Nephron progenitor cell (in vitro differentiated cells): ENCODE data around the gene ZNF438.

Source experiments
- DNase-seq: peaks from one replicate; pipeline ENCODE4 v3.0.0; 2021
- H3K27ac Mint-ChIP-seq: 2 replicates; pipeline ENCODE4 v1.8.0; 2021; ENCODE audit warnings: mild to moderate bottlenecking, moderate library complexity, mixed read lengths
- H3K27me3 Mint-ChIP-seq: 2 replicates; pipeline ENCODE4 v1.8.0; 2021; ENCODE audit warnings: mild to moderate bottlenecking, low read depth, mixed read lengths; ENCODE audit not compliant: poor library complexity
- H3K36me3 Mint-ChIP-seq: 2 replicates; pipeline ENCODE4 v1.8.0; 2021; ENCODE audit warnings: low read depth, mixed read lengths
- H3K4me1 Mint-ChIP-seq: 2 replicates; pipeline ENCODE4 v1.8.0; 2021; ENCODE audit warnings: mixed read lengths
- H3K4me3 Mint-ChIP-seq: 2 replicates; pipeline ENCODE4 v1.8.0; 2021; ENCODE audit warnings: mild to moderate bottlenecking, moderate library complexity, mixed read lengths
- H3K9me3 Mint-ChIP-seq: 2 replicates; pipeline ENCODE4 v1.8.0; 2021; ENCODE audit warnings: mild to moderate bottlenecking, moderate library complexity, mixed read lengths
- TF ChIP-seq, protein P1 (sequence below): fragments of 200-600 bp; sonication (generic); IDR thresholded peaks from 2 replicates; pipeline ENCODE4 v1.5.0; 2021; ENCODE audit warnings: antibody characterized with exemption

The ZNF438 gene

DNA sequence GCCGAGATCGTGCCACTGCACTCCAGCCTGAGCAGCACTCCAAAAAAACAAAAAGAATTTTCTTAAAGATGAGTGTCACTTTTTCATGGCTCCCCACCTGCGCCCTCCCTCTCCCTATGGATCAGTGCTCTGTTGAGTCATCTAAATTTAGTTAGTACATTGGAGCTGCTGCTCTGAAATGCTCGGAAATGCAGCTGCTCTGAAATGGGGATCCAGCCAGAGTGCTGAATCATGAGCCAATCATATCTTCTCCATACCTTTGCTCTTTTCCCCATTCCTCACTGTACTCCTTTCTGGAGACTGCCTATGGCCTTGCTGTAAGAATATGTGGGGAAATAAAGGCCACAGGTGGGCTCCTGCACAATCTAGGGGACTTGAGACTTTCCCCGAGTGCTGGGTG is 188.8 kb downstream of the ZNF438 start:
- H3K4me1 Mint-ChIP-seq, result peaks cover 23% of the 10 kb centered on the region
- H3K9me3 Mint-ChIP-seq, result peaks cover 6% of the 10 kb centered on the region
- H3K36me3 Mint-ChIP-seq, result peaks cover 5% of the 10 kb centered on the region
- H3K27ac Mint-ChIP-seq, result no peak overlapping the region
- no peak for DNase-seq
- no peaks in the 10 kb centered on the region for H3K27me3 Mint-ChIP-seq
- TF ChIP-seq, protein P1, sequence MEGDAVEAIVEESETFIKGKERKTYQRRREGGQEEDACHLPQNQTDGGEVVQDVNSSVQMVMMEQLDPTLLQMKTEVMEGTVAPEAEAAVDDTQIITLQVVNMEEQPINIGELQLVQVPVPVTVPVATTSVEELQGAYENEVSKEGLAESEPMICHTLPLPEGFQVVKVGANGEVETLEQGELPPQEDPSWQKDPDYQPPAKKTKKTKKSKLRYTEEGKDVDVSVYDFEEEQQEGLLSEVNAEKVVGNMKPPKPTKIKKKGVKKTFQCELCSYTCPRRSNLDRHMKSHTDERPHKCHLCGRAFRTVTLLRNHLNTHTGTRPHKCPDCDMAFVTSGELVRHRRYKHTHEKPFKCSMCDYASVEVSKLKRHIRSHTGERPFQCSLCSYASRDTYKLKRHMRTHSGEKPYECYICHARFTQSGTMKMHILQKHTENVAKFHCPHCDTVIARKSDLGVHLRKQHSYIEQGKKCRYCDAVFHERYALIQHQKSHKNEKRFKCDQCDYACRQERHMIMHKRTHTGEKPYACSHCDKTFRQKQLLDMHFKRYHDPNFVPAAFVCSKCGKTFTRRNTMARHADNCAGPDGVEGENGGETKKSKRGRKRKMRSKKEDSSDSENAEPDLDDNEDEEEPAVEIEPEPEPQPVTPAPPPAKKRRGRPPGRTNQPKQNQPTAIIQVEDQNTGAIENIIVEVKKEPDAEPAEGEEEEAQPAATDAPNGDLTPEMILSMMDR, result no peak
- H3K4me3 Mint-ChIP-seq, result no peak overlapping the region

DNA sequence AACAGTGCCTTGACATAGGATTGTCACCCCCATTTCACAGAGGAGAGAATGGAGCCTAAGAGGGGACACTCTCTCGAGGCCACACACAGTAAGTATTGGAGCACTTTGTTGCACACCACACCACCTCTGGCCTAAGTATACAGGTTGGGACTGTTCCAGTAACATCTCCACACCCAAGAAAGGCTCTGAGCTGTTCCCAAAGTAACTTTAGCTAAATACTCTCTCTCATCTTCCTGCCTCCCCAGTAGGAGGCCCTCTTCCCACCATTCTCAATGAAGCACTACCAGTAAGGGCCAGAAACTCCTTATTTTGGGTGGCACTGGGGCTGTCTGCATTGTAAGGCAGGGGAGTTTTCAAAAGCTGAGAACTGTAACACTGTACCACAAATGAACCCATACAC is 189.5 kb downstream of the ZNF438 start:
- H3K4me3 Mint-ChIP-seq, result no peak overlapping the region
- no peak overlapping the region for H3K27ac Mint-ChIP-seq
- H3K4me1 Mint-ChIP-seq, result peaks cover 23% of the 10 kb centered on the region
- no peaks in the 10 kb centered on the region for H3K27me3 Mint-ChIP-seq
- no peak for DNase-seq
- TF ChIP-seq, protein P1, result no peak
- peaks cover 12% of the 10 kb centered on the region for H3K9me3 Mint-ChIP-seq
- H3K36me3 Mint-ChIP-seq, result peaks cover 5% of the 10 kb centered on the region

DNA sequence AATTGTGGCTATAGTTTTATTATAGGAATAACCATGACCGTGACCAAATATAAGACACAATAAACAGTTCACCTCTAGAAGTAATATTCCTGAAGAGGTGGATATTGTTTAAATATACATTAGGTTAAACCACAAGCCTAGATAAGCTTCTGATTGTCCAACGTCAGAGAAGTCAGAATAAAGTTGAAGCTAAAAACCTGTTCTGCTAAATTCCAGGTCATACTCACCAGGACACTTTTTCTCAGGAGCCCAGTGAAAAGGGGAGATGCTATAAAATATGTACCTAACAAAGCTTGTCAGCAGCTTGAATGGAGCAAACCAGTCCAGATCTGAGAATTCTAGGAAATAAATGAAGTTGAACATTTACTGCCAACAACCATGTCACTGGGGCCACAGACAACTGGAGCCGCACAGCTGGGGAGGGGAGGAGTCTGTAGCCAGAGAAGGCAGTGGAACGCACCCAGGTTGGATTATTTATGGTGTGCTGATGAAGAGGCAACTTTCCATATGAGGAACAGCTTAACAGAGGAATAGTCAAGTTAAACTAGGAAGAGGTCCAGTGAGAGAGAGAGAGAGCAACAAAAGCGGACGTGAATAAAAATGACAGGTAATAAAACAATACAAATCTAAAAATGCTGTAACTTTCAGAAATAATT is 191.1 kb downstream of the ZNF438 start:
- TF ChIP-seq, protein P1, result no peak
- DNase-seq, result peak; percentile 24
- Mint-ChIP-seq H3K4me1 (peaks cover 32% of the 10 kb centered on the region), H3K27ac (no peak overlapping the region), H3K27me3 (no peaks in the 10 kb centered on the region), H3K4me3 (no peak overlapping the region), H3K36me3 (no peaks in the 10 kb centered on the region), H3K9me3 (peaks cover 20% of the 10 kb centered on the region)

DNA sequence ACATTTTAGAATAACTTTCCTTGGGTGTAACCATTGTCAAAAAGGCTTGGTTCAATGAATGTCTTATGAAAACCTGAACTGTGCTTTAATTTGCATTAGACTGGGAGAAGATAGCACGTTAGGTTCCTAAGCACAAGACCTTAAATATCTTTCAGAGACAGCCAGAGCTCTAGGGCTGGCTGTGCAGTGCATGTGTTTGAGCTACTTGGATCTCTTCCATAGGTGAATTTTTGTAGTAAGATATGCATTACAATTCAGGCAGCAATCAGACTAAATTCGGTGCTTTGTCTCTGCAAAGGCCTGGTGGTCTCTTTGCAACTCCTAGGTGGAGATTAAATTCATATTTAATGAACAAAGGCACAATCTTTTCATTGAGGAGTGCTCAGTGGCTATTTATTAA is 192.0 kb downstream of the ZNF438 start:
- Mint-ChIP-seq H3K27ac (peak overlapping the region; percentile 12), H3K9me3 (peaks cover 20% of the 10 kb centered on the region), H3K36me3 (no peaks in the 10 kb centered on the region), H3K4me3 (no peak overlapping the region), H3K27me3 (no peaks in the 10 kb centered on the region), H3K4me1 (peaks cover 32% of the 10 kb centered on the region)
- TF ChIP-seq, protein P1, result no peak
- no peak for DNase-seq

DNA sequence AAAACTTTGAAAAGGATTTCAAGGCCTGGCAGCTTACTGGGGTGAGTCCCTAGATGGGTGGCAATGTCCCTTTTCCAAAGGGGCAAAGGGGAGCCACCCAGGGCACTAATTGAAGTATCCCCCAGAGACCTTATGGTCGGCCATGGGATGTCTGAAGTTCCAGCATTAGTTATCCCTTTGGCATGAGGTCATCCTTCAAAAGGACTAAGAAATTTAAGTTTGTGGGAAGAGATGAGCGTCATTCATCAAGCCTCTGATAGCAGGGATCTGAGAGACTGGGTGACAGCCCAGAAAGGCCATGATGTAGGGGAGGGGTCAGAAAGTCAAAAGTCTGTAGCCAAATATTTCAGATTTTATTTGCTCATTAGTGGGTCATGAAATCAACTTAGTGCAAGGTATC is 195.3 kb downstream of the ZNF438 start:
- no peak for DNase-seq
- H3K9me3 Mint-ChIP-seq, result peaks cover 20% of the 10 kb centered on the region
- no peaks in the 10 kb centered on the region for H3K36me3 Mint-ChIP-seq
- peaks cover 64% of the 10 kb centered on the region for H3K4me1 Mint-ChIP-seq
- H3K27ac Mint-ChIP-seq, result no peak overlapping the region
- no peak overlapping the region for H3K4me3 Mint-ChIP-seq
- TF ChIP-seq, protein P1, result no peak
- H3K27me3 Mint-ChIP-seq, result no peaks in the 10 kb centered on the region

DNA sequence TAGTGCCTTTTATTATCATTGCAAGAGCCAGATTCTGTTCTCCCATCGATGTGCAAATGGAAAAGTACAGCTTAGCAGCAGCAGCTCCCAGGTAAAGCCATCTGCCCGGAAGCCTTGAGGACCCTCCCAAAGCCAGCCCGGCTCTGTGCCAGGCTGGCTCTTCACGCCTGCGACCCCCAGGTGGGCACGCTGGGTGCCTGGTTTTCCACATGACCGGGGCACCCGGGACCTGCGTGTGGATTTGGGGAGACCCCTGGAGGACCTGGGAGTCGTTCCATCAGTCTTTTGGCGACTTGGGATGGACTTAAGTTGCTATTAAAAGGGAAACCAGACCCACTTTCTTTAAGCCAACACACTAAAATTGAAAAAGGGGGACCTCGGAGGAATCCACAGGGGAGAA is 196.5 kb downstream of the ZNF438 start:
- no peak for DNase-seq
- Mint-ChIP-seq H3K27me3 (no peaks in the 10 kb centered on the region), H3K27ac (no peak overlapping the region), H3K36me3 (no peaks in the 10 kb centered on the region), H3K9me3 (peaks cover 20% of the 10 kb centered on the region), H3K4me3 (no peak overlapping the region), H3K4me1 (peaks cover 67% of the 10 kb centered on the region)
- TF ChIP-seq, protein P1, result no peak
